NT2/D1 (cell line): ENCODE measurements around the gene TTC6.

Experiments used
- SUZ12 ChIP-seq: IDR thresholded peaks from 2 replicates; pipeline ENCODE4 v1.6.1; 2011; ENCODE audit not compliant: insufficient read length, insufficient read depth; ENCODE audit errors: extremely low read depth
- YY1 ChIP-seq: IDR thresholded peaks from 2 replicates; pipeline ENCODE4 v1.6.1; 2011; ENCODE audit not compliant: insufficient read length, insufficient read depth
- ZNF274 ChIP-seq: IDR thresholded peaks from 2 replicates; pipeline ENCODE4 v1.6.1; 2011; ENCODE audit warnings: mild to moderate bottlenecking, low read depth, low read length

DNA sequence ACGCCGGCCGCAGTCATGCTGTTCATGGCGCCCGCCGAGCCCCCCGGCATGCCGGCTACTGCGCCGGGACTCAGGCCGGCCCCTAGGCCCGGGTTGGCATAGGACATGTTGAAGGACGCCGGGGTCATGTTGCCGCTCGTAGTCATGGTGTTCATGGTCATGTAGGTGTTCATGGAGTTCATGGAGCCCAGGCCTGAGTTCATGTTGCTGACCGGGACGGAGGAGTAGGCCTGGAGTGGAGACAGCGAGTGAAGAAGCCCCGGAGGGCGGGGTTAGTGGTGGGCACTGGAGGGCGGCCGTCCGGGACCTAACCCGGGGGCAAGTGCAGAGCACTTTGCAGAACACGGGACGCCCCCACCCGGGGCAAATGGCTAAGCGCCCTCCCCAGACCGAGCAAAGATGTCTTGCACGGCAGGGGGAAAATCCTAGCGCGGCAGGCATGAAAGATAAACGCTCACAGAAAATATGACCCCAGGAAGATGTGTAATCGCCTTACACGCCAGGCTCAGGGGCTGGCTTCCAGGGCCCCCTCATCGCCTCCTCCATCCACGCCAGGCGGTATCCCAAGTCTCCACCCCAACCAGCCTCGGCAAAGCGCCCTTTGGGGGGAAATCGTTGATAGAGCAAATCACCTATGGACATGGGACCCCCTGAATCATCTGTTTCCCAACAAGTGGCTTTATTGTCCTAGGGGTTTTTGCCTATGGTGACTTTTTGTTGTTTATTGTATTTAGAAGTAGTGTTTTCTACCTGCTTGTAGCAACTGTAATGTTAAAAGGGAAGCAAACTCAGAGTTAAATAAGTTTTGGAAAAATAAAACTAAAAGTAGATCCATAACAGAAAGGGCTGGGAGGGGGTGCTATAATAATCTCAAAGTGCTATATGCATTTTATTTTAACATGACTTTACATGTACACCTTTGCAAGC, 2.7 kb upstream of the TTC6 start:
- no peak for TF ChIP-seq SUZ12
- no peak for TF ChIP-seq ZNF274
- TF ChIP-seq YY1 = no peak
